ENCODE data around the gene SLC25A47. TPM values are rescaled to one million over a fixed set of nuclear protein-coding genes. Genes with fewer than 3 reads are reported as not detected.

Gene SLC25A47
- total and polyA plus RNA-seq, 2 donors (not counting 3 experiments of a cell fraction or from before 2014, with no cell fraction given): not detected

DNA sequence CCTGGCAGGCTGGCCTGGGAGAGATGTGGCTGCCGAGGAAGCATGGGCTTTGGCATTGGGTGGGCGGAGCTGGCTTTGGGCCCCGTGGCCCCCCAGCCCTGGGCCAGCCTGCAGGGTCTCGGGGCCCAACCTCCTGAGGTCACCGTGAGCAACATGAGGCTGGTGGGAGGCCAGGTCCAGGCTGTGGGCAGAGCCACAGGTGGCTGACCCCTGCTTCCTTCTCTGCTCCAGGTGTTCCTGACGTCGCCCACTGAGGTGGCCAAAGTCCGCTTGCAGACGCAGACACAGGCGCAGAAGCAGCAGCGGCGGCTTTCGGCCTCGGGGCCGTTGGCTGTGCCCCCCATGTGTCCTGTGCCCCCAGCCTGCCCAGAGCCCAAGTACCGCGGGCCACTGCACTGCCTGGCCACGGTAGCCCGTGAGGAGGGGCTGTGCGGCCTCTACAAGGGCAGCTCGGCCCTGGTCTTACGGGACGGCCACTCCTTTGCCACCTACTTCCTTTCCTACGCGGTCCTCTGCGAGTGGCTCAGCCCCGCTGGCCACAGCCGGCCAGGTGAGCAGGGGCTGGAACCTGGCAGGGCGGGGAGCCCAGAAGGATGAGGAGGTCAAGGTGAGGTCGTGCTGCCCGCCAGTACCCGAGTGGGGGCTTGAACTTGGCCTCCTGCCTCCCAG lies 5.5 kb downstream of the SLC25A47 start:
- Histone ChIP-seq H3K4me1 (ENCODE audit: control insufficient read depth, extremely low read depth, insufficient read depth, low read length) (no peaks in the 10 kb centered on the region), H2AFZ (ENCODE audit: low read depth, low read length) (no peak overlapping the region), H3K27ac (ENCODE audit: insufficient read depth, low read depth, low read length) (no peak overlapping the region), H3K9me1 (replicated peaks; ENCODE audit: control insufficient read depth, extremely low read depth, insufficient read depth, low read length) (no peaks in the 10 kb centered on the region), H4K20me1 (replicated peaks; ENCODE audit: control insufficient read depth, extremely low read depth, insufficient read depth, low read length) (no peaks in the 10 kb centered on the region), H3K79me2 (ENCODE audit: control insufficient read depth, insufficient read depth, low read length) (no peaks in the 10 kb centered on the region), H3K9me3 (replicated peaks; ENCODE audit: control insufficient read depth, insufficient read depth, low read length) (no peaks in the 10 kb centered on the region), H3K36me3 (ENCODE audit: control insufficient read depth in 2 of 2, extremely low read depth in 1 of 2, insufficient read depth in 2 of 2, low read length in 2 of 2) (peaks cover 4 to 11% of the 10 kb centered on the region in 2 experiments), H3K4me3 (replicated peaks in 1 of 3; ENCODE audit: insufficient read depth in 1 of 3, low read depth in 1 of 3, low read length in 3 of 3) (no peak overlapping the region), H3K27me3 (ENCODE audit: control insufficient read depth in 2 of 2, insufficient read depth in 2 of 2, low read length in 2 of 2) (no peaks in the 10 kb centered on the region), H3K4me2 (ENCODE audit: insufficient read depth, low read length) (no peak overlapping the region), H3K9ac (replicated peaks; ENCODE audit: extremely low read depth, insufficient read depth, low read length) (no peak overlapping the region)
- CTCF ChIA-PET: interaction anchor here (0.7 kb wide), 1 partner anchor 215 kb away, joined by 3 read pairs; no protein-coding TSS in a partner anchor
- TF ChIP-seq POLR2AphosphoS5 (IDR thresholded peaks at IDR 0.05; ENCODE audit: insufficient read depth, low read depth, low read length): no peak
- TF ChIP-seq MYC (IDR thresholded peaks at IDR 0.05; ENCODE audit: low read depth, low read length): no peak
- TF ChIP-seq FOS (IDR thresholded peaks at IDR 0.05; ENCODE audit: borderline replicate concordance, insufficient read depth, low read length): no peak
- intact Hi-C loops (cut with micrococcal nuclease) (no loop called here), dilution Hi-C loops (cut with MboI; ENCODE audit: extremely low pct_ligation_motif_present, low sequenced_read_pairs) (no loop called here)
- DNase-seq (ENCODE audit: low read depth, low spot score) (no peak), FAIRE-seq (no peak)
- POLR2A ChIA-PET: no interaction called here
- BruUV-seq (replicated peaks): no TSS peak

DNA sequence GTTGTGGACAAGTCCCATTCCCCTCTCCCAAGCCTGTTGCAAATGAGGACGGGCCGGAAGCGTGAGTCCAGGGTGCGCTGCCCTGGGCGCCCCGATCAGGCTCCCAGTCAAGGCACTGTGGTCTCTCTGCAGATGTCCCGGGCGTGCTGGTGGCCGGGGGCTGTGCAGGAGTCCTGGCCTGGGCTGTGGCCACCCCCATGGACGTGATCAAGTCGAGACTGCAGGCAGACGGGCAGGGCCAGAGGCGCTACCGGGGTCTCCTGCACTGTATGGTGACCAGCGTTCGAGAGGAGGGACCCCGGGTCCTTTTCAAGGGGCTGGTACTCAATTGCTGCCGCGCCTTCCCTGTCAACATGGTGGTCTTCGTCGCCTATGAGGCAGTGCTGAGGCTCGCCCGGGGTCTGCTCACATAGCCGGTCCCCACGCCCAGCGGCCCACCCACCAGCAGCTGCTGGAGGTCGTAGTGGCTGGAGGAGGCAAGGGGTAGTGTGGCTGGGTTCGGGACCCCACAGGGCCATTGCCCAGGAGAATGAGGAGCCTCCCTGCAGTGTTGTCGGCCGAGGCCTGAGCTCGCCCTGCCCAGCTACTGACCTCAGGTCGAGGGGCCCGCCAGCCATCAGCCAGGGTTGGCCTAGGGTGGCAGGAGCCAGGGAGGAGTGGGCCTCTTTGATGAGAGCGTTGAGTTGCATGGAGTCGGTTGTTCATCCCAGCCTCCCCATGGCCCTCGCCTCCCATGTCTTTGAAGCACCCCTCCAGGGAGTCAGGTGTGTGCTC lies 6.3 kb downstream of the SLC25A47 start:
- FAIRE-seq (no peak), DNase-seq (ENCODE audit: low read depth, low spot score) (no peak)
- dilution Hi-C loops (cut with MboI; ENCODE audit: extremely low pct_ligation_motif_present, low sequenced_read_pairs) (no loop called here), intact Hi-C loops (cut with micrococcal nuclease) (no loop called here)
- no peak overlapping the region for H3K9ac ChIP-seq (replicated peaks; ENCODE audit: extremely low read depth, insufficient read depth, low read length)
- H4K20me1 ChIP-seq (replicated peaks; ENCODE audit: control insufficient read depth, extremely low read depth, insufficient read depth, low read length): no peaks in the 10 kb centered on the region
- no peaks in the 10 kb centered on the region for H3K27me3 ChIP-seq (ENCODE audit: control insufficient read depth in 2 of 2, insufficient read depth in 2 of 2, low read length in 2 of 2)
- BruUV-seq (replicated peaks): no TSS peak
- H3K9me1 ChIP-seq (replicated peaks; ENCODE audit: control insufficient read depth, extremely low read depth, insufficient read depth, low read length): no peaks in the 10 kb centered on the region
- no peak overlapping the region for H3K27ac ChIP-seq (ENCODE audit: insufficient read depth, low read depth, low read length)
- no peak for TF ChIP-seq MYC (IDR thresholded peaks at IDR 0.05; ENCODE audit: low read depth, low read length)
- no peak for TF ChIP-seq POLR2AphosphoS5 (IDR thresholded peaks at IDR 0.05; ENCODE audit: insufficient read depth, low read depth, low read length)
- no peak for TF ChIP-seq JUN (IDR thresholded peaks at IDR 0.05; ENCODE audit: borderline replicate concordance, insufficient read depth, insufficient read length, low read depth)
- H3K79me2 ChIP-seq (ENCODE audit: control insufficient read depth, insufficient read depth, low read length): no peaks in the 10 kb centered on the region
- H3K9me3 ChIP-seq (replicated peaks; ENCODE audit: control insufficient read depth, insufficient read depth, low read length): no peaks in the 10 kb centered on the region
- H3K4me1 ChIP-seq (ENCODE audit: control insufficient read depth, extremely low read depth, insufficient read depth, low read length): no peaks in the 10 kb centered on the region
- H2AFZ ChIP-seq (ENCODE audit: low read depth, low read length): no peak overlapping the region
- H3K36me3 ChIP-seq (ENCODE audit: control insufficient read depth in 2 of 2, extremely low read depth in 1 of 2, insufficient read depth in 2 of 2, low read length in 2 of 2): peaks cover 6 to 15% of the 10 kb centered on the region in 2 experiments
- H3K4me3 ChIP-seq (replicated peaks in 1 of 3; ENCODE audit: insufficient read depth in 1 of 3, low read depth in 1 of 3, low read length in 3 of 3): no peak overlapping the region
- ChIA-PET POLR2A (no interaction called here), CTCF (interaction anchor here (1.3 kb wide), 1 partner anchor 11 kb away, joined by 7 read pairs; no protein-coding TSS in a partner anchor)
- no peak overlapping the region for H3K4me2 ChIP-seq (ENCODE audit: insufficient read depth, low read length)
